AG10803 (cell line): ENCODE data around the gene KCNT1.

Experiments used
- DNase-seq: peaks from one replicate; pipeline ENCODE4 v3.0.0; 2010; ENCODE audit warnings: low read depth
- H3K4me3 ChIP-seq: 2 replicates; pipeline ENCODE4 v1.5.1; 2011; ENCODE audit warnings: mild to moderate bottlenecking, low read length, control low read depth
- CTCF ChIP-seq: conservative IDR thresholded peaks from 2 replicates; pipeline ENCODE4 v1.5.1; 2011; ENCODE audit warnings: mild to moderate bottlenecking, low read length, control low read depth, inconsistent platforms

Gene KCNT1

DNA sequence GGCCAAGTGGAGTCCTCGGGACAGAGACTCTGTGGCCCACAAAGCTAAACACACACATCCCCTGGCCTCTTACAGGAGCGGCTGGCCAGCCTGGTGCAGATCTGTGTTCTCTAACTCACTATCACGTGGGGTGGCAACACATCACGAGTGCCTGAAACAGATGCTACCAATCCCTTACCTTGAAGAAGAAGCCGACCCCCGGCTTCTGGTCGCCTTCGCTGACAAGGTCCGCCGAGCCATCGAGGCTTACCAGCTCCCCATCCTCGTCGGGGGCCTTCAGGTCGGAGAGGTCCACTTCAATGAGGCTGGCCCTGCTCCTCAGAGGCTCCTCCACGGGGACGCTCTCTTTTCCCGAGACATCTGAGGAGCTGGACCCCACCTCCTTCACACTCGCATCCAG, 118.7 kb downstream of the KCNT1 start:
- H3K4me3 ChIP-seq, result no peak overlapping the region
- no peak for DNase-seq
- no peak for TF ChIP-seq CTCF

DNA sequence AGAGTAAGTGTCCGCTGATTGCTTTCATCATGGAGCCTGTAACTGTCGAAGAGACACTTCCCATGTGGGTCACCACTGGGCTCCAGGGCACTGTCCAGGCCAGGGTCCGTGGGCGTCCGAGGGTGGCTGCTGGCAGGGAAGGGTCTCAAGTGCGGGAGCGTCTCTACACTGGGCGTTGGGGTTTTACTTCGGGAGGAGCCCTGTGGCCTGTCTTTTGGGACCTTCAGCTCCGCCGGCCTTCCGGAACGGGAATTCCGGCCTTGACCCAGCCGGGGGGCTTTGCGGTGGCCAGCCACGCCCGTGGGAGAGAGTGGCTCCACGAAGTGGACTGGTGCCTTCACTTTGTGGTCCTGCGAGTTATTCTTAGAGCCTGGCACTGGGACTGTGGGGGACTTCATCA, 119.1 kb downstream of the KCNT1 start:
- H3K4me3 ChIP-seq, result no peak overlapping the region
- no peak for DNase-seq
- no peak for TF ChIP-seq CTCF

- DNase-seq, result no peak
- no peak for TF ChIP-seq CTCF
These were observed 119.9 kb downstream of the KCNT1 start for GRCh38 chr9:135821733-135822373.

DNA sequence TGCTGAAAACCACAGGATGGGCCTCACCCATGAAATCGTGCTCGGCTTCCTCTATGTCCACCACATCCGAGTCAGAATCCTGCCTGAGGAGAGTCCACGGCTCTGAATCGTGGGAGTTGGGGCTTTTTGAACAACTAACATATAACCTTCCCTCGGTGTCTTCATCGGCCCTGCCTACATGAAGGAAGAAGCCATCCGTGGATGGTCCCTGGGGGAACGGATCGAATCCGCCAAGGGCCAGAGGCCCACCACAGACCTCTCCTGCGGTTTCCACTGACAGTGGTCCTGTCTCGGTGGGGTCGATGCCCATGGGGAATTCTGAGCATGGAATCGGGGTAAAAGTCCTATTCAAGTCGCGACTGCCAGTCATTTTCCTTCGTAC, 120.4 kb downstream of the KCNT1 start:
- H3K4me3 ChIP-seq, result no peak overlapping the region
- TF ChIP-seq CTCF, result no peak
- no peak for DNase-seq

More at GRCh38 chr9:135821733-135822373, 119.9 kb downstream of the KCNT1 start:
- H3K4me3 ChIP-seq, result no peak overlapping the region

DNA sequence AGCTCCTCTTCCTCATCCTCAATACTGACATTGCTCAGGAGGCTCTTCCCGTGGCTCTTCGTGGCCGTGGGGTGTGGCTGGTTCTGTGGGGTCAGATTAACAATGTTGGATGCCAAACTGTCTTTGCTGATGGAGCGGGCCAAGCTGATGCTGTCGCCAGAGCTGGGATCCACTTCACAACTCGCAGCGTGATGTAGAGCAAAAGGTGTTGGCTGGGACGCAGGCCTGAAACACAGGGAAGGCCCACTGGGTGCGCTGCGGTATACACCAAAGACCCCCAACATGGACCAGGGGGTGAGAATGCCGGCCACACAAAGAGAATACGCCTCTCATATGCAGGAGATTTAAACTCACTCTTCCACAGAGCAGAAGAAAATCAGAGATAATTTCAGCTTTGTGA, 121.1 kb downstream of the KCNT1 start:
- H3K4me3 ChIP-seq, result no peak overlapping the region
- no peak for TF ChIP-seq CTCF
- DNase-seq, result no peak

- TF ChIP-seq CTCF, result no peak
- no peak overlapping the region for H3K4me3 ChIP-seq
- DNase-seq, result no peak
These were observed 123.6 kb downstream of the KCNT1 start for GRCh38 chr9:135825435-135826187.

- no peak overlapping the region for H3K4me3 ChIP-seq
- no peak for TF ChIP-seq CTCF
- DNase-seq, result no peak
These were observed 124.2 kb downstream of the KCNT1 start for GRCh38 chr9:135826188-135826545.
